PFSK-1 (cell line): ENCODE data around the gene ASZ1.

Experiments
- FOXP2 ChIP-seq: optimal IDR thresholded peaks from 2 replicates; pipeline ENCODE3; 2011; ENCODE audit warnings: borderline replicate concordance, control low read depth, inconsistent platforms; ENCODE audit not compliant: insufficient read depth; ENCODE audit errors: extremely low read length, extremely low read depth
- POLR2AphosphoS5 ChIP-seq: IDR thresholded peaks from 2 replicates; pipeline ENCODE4 v1.6.1; 2012; ENCODE audit warnings: low read depth, mild to moderate bottlenecking, control low read depth, low read length, moderate library complexity
- REST ChIP-seq, 2 experiments: IDR thresholded peaks; 2 replicates each; pipeline versions ENCODE4 v1.6.1 to v1.8.0; 2011 to 2012; ENCODE audit warnings: low read depth in 2 of 2, low read length in 2 of 2, control low read depth in 1 of 2, inconsistent platforms in 1 of 2, mild to moderate bottlenecking in 1 of 2, moderate library complexity in 1 of 2; ENCODE audit not compliant: insufficient read depth in 1 of 2
- SIN3A ChIP-seq: IDR thresholded peaks from 2 replicates; pipeline ENCODE4 v1.6.1; 2012; ENCODE audit warnings: mild to moderate bottlenecking, low read length, moderate library complexity, borderline replicate concordance; ENCODE audit not compliant: insufficient read depth
- TAF1 ChIP-seq: IDR thresholded peaks from 2 replicates; pipeline ENCODE4 v1.6.1; 2012; ENCODE audit warnings: low read length, control low read depth, borderline replicate concordance; ENCODE audit not compliant: insufficient read depth

- no peak for TF ChIP-seq REST (IDR thresholded peaks at IDR 0.05; ENCODE audit: insufficient read depth in 1 of 2, low read depth in 2 of 2, low read length in 2 of 2)
- TF ChIP-seq POLR2AphosphoS5, result no peak
- no peak for TF ChIP-seq SIN3A
- no peak for TF ChIP-seq TAF1
- no peak for TF ChIP-seq FOXP2
Measured at GRCh38 chr7:117412946-117413559, 14.2 kb downstream of the ASZ1 start.
